8988T (cell line): ENCODE data around the gene MYO1D.

Source experiments
- DNase-seq: peaks from one replicate; pipeline ENCODE4 v3.0.0; 2011

The MYO1D gene

GRCh38 chr17:32444301-32445073 is 432.4 kb downstream of the MYO1D start, which contains the start of gene PSMD11:
Gene PSMD11 (plus strand): TSS chr17:32444510. CDS start chr17:32444524, 14 bp downstream.
- peak; percentile 83 for DNase-seq

- no peak for DNase-seq
Observed at GRCh38 chr17:32443827-32444300, 433.1 kb downstream of the MYO1D start.
